Stimulated activated memory B cell treated with anti-CD40 and anti-IgM and Interleukin-4, amounts not matched to agents 10 μg/mL and 1 μg/mL and 100 μg/mL, for 72 hours (primary cell): ENCODE measurements around the gene STMP1.
A peak's percentile ranks its signal among the peaks of the same experiment; 100 is the strongest.
"Not testable (repeated sequence)": the region's sequence is repeated elsewhere in the genome, so short reads cannot be mapped to it uniquely, and the experiment has no call there.

Source experiments
- ATAC-seq: fragments of 150-1000 bp; cut with Tn5 transposase; 2 replicates; pipeline ENCODE4 v1.10.0; 2021
- H3K27ac Mint-ChIP-seq: one replicate; pipeline ENCODE4 v1.8.0; 2022; ENCODE audit warnings: mild to moderate bottlenecking, mixed read lengths
- H3K27me3 Mint-ChIP-seq: one replicate; pipeline ENCODE4 v1.8.0; 2022; ENCODE audit warnings: mixed read lengths
- H3K36me3 Mint-ChIP-seq: one replicate; pipeline ENCODE4 v1.8.0; 2022; ENCODE audit warnings: mixed read lengths
- H3K4me1 Mint-ChIP-seq: one replicate; pipeline ENCODE4 v1.8.0; 2022; ENCODE audit warnings: mixed read lengths
- H3K4me3 Mint-ChIP-seq: one replicate; pipeline ENCODE4 v1.8.0; 2022; ENCODE audit warnings: mild to moderate bottlenecking, moderate library complexity, mixed read lengths
- H3K9me3 Mint-ChIP-seq: one replicate; pipeline ENCODE4 v1.8.0; 2022; ENCODE audit warnings: mixed read lengths

The STMP1 gene

GRCh38 chr7:135653340-135654080 lies 8.8 kb upstream of the STMP1 start:
- Mint-ChIP-seq H3K4me1 (no peaks in the 10 kb centered on the region), H3K9me3 (no peaks in the 10 kb centered on the region), H3K27me3 (no peaks in the 10 kb centered on the region), H3K4me3 (no peak overlapping the region), H3K36me3 (peaks cover 19% of the 10 kb centered on the region), H3K27ac (no peak overlapping the region)
- ATAC-seq = no peak

- H3K4me1 Mint-ChIP-seq = peaks cover 9% of the 10 kb centered on the region
- no peak overlapping the region for H3K27ac Mint-ChIP-seq
- no peak overlapping the region for H3K4me3 Mint-ChIP-seq
- no peaks in the 10 kb centered on the region for H3K27me3 Mint-ChIP-seq
- ATAC-seq = no peak
- H3K36me3 Mint-ChIP-seq = peaks cover 6% of the 10 kb centered on the region
- H3K9me3 Mint-ChIP-seq = peaks cover 3% of the 10 kb centered on the region
Measured at GRCh38 chr7:135658564-135658963, 3.8 kb upstream of the STMP1 start.

GRCh38 chr7:135659159-135659846 lies 3.0 kb upstream of the STMP1 start:
- Mint-ChIP-seq H3K9me3 (peaks cover 3% of the 10 kb centered on the region), H3K27me3 (no peaks in the 10 kb centered on the region), H3K36me3 (peaks cover 6% of the 10 kb centered on the region), H3K4me1 (peaks cover 14% of the 10 kb centered on the region), H3K4me3 (no peak overlapping the region), H3K27ac (no peak overlapping the region)
- ATAC-seq = no peak

- H3K9me3 Mint-ChIP-seq = peaks cover 3% of the 10 kb centered on the region
- no peaks in the 10 kb centered on the region for H3K27me3 Mint-ChIP-seq
- peaks cover 32% of the 10 kb centered on the region for H3K4me1 Mint-ChIP-seq
- H3K36me3 Mint-ChIP-seq = peaks cover 13% of the 10 kb centered on the region
- peak overlapping the region; percentile 92 for H3K4me3 Mint-ChIP-seq
- peak; percentile 24 for ATAC-seq
- peak overlapping the region; percentile 91 for H3K27ac Mint-ChIP-seq
Measured at GRCh38 chr7:135661311-135662122, 797 bp upstream of the STMP1 start.

- Mint-ChIP-seq H3K9me3 (peaks cover 3% of the 10 kb centered on the region), H3K27me3 (no peaks in the 10 kb centered on the region), H3K36me3 (peaks cover 17% of the 10 kb centered on the region), H3K27ac (peak overlapping the region; percentile 91), H3K4me1 (peaks cover 38% of the 10 kb centered on the region), H3K4me3 (peak overlapping the region; percentile 92)
- no peak for ATAC-seq
Measured at GRCh38 chr7:135662123-135662372, 266 bp upstream of the STMP1 start.

- H3K4me1 Mint-ChIP-seq = peaks cover 39% of the 10 kb centered on the region
Measured at GRCh38 chr7:135664046-135664589, 1.8 kb downstream of the STMP1 start.

GRCh38 chr7:135665042-135665441 lies 2.7 kb downstream of the STMP1 start:
- H3K27me3 Mint-ChIP-seq = no peaks in the 10 kb centered on the region
- peaks cover 3% of the 10 kb centered on the region for H3K9me3 Mint-ChIP-seq
- peaks cover 28% of the 10 kb centered on the region for H3K36me3 Mint-ChIP-seq
- H3K4me1 Mint-ChIP-seq = peaks cover 45% of the 10 kb centered on the region
- ATAC-seq = no peak
- no peak overlapping the region for H3K27ac Mint-ChIP-seq
- H3K4me3 Mint-ChIP-seq = no peak overlapping the region

More at GRCh38 chr7:135664046-135664589, 1.8 kb downstream of the STMP1 start:
- H3K9me3 Mint-ChIP-seq = peaks cover 3% of the 10 kb centered on the region
- no peaks in the 10 kb centered on the region for H3K27me3 Mint-ChIP-seq
- no peak for ATAC-seq
- no peak overlapping the region for H3K27ac Mint-ChIP-seq
- H3K4me3 Mint-ChIP-seq = peak overlapping the region; percentile 63
- peaks cover 28% of the 10 kb centered on the region for H3K36me3 Mint-ChIP-seq

DNA sequence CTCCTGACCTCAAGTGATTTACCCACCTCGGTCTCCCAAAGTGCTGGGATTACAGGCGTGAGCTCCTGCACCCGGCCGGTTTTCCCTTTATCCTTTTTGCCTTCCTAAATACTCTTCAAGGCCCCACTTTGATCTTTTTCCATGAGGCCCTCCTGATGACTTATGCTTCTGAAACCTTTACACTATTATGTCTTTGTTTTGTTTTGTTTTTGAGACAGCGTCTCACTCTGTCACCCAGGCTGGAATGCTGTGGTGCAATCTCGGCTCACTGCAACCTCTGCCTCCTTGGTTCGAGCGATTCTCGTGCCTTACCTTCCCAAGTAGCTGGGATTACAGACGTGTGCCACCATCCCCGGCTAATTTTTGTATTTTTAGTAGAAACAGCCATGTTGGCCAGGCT lies 3.8 kb downstream of the STMP1 start:
- H3K4me1 Mint-ChIP-seq = peaks cover 51% of the 10 kb centered on the region
- H3K27ac Mint-ChIP-seq = peak overlapping the region; percentile 55

DNA sequence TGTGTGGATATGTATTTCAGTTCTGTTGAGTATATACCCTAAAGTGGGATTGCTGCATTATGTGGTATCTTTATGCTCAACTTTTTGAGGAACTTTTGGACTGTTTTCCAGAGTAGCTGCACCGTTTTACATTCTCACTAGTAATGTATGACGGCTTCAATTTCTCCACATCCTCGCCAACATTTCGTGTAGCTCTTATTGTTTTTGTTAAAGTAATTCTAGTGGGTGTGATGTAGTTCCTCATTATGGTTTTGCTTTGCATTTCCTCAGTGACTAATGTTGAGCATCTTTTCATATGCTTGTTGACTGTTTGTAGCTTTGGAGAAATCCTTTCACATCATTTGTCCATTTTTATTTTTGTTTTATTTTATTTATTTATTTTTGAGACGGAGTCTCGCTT lies 4.5 kb downstream of the STMP1 start:
- H3K4me1 Mint-ChIP-seq = peaks cover 51% of the 10 kb centered on the region
- no peak overlapping the region for H3K4me3 Mint-ChIP-seq
- H3K36me3 Mint-ChIP-seq = peaks cover 24% of the 10 kb centered on the region
- H3K9me3 Mint-ChIP-seq = peaks cover under 1% of the 10 kb centered on the region
- peak overlapping the region; percentile 55 for H3K27ac Mint-ChIP-seq
- no peak for ATAC-seq
- no peaks in the 10 kb centered on the region for H3K27me3 Mint-ChIP-seq

More for the DNA sequence above, 3.8 kb downstream of the STMP1 start:
- peaks cover 3% of the 10 kb centered on the region for H3K9me3 Mint-ChIP-seq
- ATAC-seq = no peak
- H3K36me3 Mint-ChIP-seq = peaks cover 28% of the 10 kb centered on the region
- no peak overlapping the region for H3K4me3 Mint-ChIP-seq
- no peaks in the 10 kb centered on the region for H3K27me3 Mint-ChIP-seq

DNA sequence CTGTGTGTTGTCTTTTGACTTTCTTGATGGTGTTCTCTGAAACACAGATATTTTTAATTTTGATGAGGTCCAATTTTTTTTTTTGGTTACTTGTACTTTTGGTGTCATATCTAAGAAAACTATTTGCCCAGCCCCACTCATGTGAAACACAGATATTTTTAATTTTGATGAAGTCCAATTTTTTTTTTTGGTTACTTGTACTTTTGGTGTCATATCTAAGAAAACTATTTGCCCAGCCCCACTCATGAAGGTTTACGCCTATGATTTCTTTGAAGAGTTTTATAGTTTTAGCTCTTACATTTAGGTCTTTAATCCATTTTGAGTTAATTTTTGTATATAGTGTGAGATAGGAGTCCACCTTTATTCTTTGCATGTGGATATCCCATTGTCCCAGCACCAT lies 5.3 kb downstream of the STMP1 start:
- H3K27me3 Mint-ChIP-seq, H3K27ac Mint-ChIP-seq, ATAC-seq, H3K4me3 Mint-ChIP-seq, H3K9me3 Mint-ChIP-seq: not testable (repeated sequence)
- Mint-ChIP-seq H3K36me3 (peaks cover 22% of the 10 kb centered on the region), H3K4me1 (peaks cover 49% of the 10 kb centered on the region)

DNA sequence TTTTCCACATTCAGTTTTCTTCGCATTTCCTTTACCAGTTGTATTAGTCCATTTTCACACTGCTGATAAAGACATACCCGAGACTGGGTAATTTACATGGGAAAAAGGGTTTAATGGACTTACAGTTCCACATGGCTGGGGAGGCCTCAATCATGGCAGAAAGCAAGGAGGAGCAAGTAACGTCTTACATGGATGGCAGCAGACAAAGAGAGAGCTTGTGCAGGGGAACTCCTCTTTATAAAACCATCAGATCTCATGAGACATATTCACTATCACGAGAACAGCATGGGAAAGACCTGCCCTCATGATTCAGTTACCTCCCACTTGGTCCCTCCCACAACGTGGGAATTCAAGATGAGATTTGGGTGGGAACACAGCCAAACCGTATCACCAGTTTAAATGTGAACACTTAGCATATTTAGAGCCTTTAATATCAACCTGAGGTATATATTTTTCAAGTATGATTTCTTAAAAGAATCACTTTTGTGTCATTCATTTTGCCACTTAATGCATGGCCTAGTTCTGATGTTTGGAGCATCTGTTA lies 6.6 kb downstream of the STMP1 start:
- Mint-ChIP-seq H3K36me3 (peaks cover 34% of the 10 kb centered on the region), H3K4me1 (peaks cover 44% of the 10 kb centered on the region)
- not testable (repeated sequence) for H3K27me3 Mint-ChIP-seq, H3K9me3 Mint-ChIP-seq, H3K4me3 Mint-ChIP-seq, ATAC-seq, H3K27ac Mint-ChIP-seq

GRCh38 chr7:135669774-135670173 lies 7.5 kb downstream of the STMP1 start:
- Mint-ChIP-seq H3K9me3 (no peaks in the 10 kb centered on the region), H3K36me3 (peaks cover 42% of the 10 kb centered on the region), H3K27me3 (no peaks in the 10 kb centered on the region), H3K4me1 (peaks cover 38% of the 10 kb centered on the region), H3K4me3 (no peak overlapping the region), H3K27ac (no peak overlapping the region)
- no peak for ATAC-seq

DNA sequence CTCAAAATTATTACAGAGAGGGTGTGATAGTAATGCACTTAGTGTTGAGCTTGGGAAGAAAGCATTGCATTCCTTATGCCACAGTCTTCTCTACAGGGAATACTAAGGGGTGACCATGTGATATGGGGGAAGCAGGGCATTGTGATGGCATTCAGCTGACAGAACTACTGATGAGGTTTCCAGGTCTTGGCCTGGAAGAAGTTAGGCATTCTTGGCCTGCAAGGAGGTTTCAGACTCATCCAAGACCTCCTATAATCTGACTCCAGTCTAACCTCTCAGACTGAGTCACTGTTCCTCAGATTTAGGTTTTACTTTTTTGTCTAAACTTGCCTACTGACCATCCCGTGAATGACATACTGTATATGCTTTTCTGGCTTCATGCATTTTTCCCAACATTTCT lies 7.9 kb downstream of the STMP1 start:
- Mint-ChIP-seq H3K4me3 (no peak overlapping the region), H3K4me1 (peaks cover 34% of the 10 kb centered on the region), H3K27me3 (no peaks in the 10 kb centered on the region), H3K9me3 (no peaks in the 10 kb centered on the region), H3K36me3 (peaks cover 42% of the 10 kb centered on the region), H3K27ac (no peak overlapping the region)
- ATAC-seq = no peak

DNA sequence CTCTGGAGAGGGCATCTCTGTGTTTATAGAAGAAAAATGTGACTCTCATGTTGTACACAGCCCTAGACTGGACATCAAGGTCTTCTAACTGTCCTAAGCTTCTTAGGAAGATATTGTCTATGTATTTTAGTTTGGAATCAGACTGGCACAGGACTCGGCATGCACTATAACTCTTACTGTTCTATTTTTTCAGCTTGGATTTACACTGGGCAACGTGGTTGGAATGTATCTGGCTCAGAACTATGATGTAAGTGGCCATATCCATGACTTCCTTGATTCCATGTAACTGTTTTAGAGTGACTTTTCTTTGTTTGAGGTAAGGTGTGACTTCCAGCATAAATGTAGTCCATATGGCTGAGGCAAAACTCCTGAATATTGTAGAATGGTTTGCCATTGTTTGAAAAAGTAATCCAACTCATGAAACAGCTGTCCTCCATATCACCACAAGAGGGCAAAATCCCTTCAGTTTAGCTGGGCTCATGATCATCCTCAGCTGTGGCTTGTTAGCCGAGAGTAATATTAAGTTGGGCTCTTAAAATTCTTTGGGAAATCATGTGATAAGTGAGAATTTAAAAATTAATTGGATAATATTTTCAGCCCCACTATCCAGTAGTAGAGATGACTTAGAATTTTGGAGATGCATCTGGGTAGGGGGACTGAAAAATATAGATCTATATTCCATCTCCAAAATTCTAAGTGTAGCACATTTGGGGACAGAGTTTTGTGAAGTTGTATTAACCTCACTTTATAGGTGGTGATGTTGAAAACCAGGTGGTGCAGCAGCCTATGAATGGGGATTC lies 10.4 kb downstream of the STMP1 start:
- Mint-ChIP-seq H3K27ac (no peak overlapping the region), H3K9me3 (no peaks in the 10 kb centered on the region), H3K4me1 (peaks cover 18% of the 10 kb centered on the region), H3K4me3 (no peak overlapping the region), H3K27me3 (no peaks in the 10 kb centered on the region), H3K36me3 (peaks cover 35% of the 10 kb centered on the region)
- ATAC-seq = no peak
